HCT116 (cell line): ENCODE data around the gene WDR20. TPM values are rescaled to one million over a fixed set of nuclear protein-coding genes. Genes with fewer than 3 reads are reported as not detected.

Source experiments
- ATAC-seq: fragments of 200-7000 bp; cut with Tn5 transposase; 2 replicates; pipeline ENCODE4 v1.9.1; 2020; ENCODE audit warnings: mild to moderate bottlenecking, moderate library complexity
- BruUV-seq: library from RNA; stranded (reverse); fragments of 400-500 nt; replicated peaks from 2 replicates; lab custom pipeline; 2021; lab: Mats Ljungman, UMichigan
- CTCF ChIA-PET: fragments of 300-600 bp; sonication (Branson Sonifier 250); formaldehyde crosslinking; loops from one replicate; lab custom pipeline; 2021; ENCODE audit warnings: antibody characterized with exemption; lab: Charles Lee
- POLR2A ChIA-PET: fragments of 300-600, 350-600 bp; sonication (Branson Sonifier 250); formaldehyde crosslinking; loops from one replicate; lab custom pipeline; 2021; ENCODE audit warnings: antibody characterized with exemption; lab: Charles Lee
- RAD21 ChIA-PET, 2 experiments: fragments of 300-600 bp; sonication (Branson Sonifier 250); formaldehyde crosslinking; loops; one replicate each; lab custom pipeline; 2023; ENCODE audit warnings: low total read pairs in 2 of 2; ENCODE audit not compliant: uncharacterized antibody in 2 of 2, unreplicated experiment in 2 of 2, low non-redundant PET in 1 of 2; lab: Charles Lee
- DNase-seq: peaks from one replicate; pipeline ENCODE4 v3.0.0-alpha.2; 2010; ENCODE audit warnings: low read depth, low spot score
- H2AFZ ChIP-seq: fragments of 200-600 bp; shearing (Covaris generic), sonication (generic); 2 replicates; pipeline ENCODE4 v1.6.1; 2017; ENCODE audit warnings: low read depth, mixed run types, mixed read lengths, antibody characterized with exemption, low read length; ENCODE audit not compliant: poor library complexity, severe bottlenecking
- H3K27ac ChIP-seq: 2 replicates; pipeline ENCODE4 v1.5.1; 2012; ENCODE audit warnings: low read depth, low read length
- H3K27me3 ChIP-seq: fragments of 200-600 bp; sonication (generic); 2 replicates; pipeline ENCODE4 v1.6.1; 2016; ENCODE audit warnings: mixed run types, low read length, mixed read lengths; ENCODE audit not compliant: insufficient read depth
- H3K36me3 ChIP-seq, 2 experiments: fragments of 200-500 bp in 1 of 2; fragments of 200-600 bp in 1 of 2; sonication (Bioruptor generic) in 1 of 2; sonication (generic) in 1 of 2; 2 replicates each; pipeline versions ENCODE4 v1.5.1 to v1.6.1; 2014 to 2016; ENCODE audit warnings: low read length in 2 of 2, inconsistent platforms in 1 of 2, mixed read lengths in 1 of 2, mixed run types in 1 of 2; ENCODE audit not compliant: insufficient read depth in 2 of 2, control insufficient read depth in 1 of 2
- H3K4me1 ChIP-seq, 2 experiments: fragments of 200-600 bp in 1 of 2; sonication (generic) in 1 of 2; 2 replicates each; pipeline versions ENCODE4 v1.5.1 to v1.6.1; 2012 to 2017; ENCODE audit warnings: low read length in 2 of 2, inconsistent platforms in 1 of 2, mild to moderate bottlenecking in 1 of 2, mixed read lengths in 1 of 2, mixed run types in 1 of 2, moderate library complexity in 1 of 2; ENCODE audit not compliant: insufficient read depth in 2 of 2, control insufficient read depth in 1 of 2
- H3K4me2 ChIP-seq: fragments of 200-600 bp; sonication (generic); 2 replicates; pipeline ENCODE4 v1.6.1; 2017; ENCODE audit warnings: mixed run types, low read length, mixed read lengths
- H3K4me3 ChIP-seq, 2 experiments: fragments of 200-600 bp in 1 of 2; sonication (generic) in 1 of 2; replicated peaks in 1 of 2; 2 replicates each; pipeline ENCODE4 v1.5.1; 2011 to 2016; ENCODE audit warnings: low read length in 2 of 2, control low read depth in 1 of 2, low read depth in 1 of 2, mild to moderate bottlenecking in 1 of 2, mixed read lengths in 1 of 2, mixed run types in 1 of 2
- H3K79me2 ChIP-seq: fragments of 200-600 bp; sonication (generic); 2 replicates; pipeline ENCODE4 v1.6.1; 2017; ENCODE audit warnings: mild to moderate bottlenecking, mixed run types, low read length, moderate library complexity, mixed read lengths; ENCODE audit not compliant: insufficient read depth
- H3K9ac ChIP-seq: fragments of 200-600 bp; sonication (generic); 2 replicates; pipeline ENCODE4 v1.6.1; 2016; ENCODE audit warnings: low read length, mixed read lengths
- H3K9me2 ChIP-seq: fragments of 200-600 bp; sonication (generic), shearing (Covaris generic); 2 replicates; pipeline ENCODE4 v1.6.1; 2017; ENCODE audit warnings: mixed run types, mild to moderate bottlenecking, moderate library complexity; ENCODE audit not compliant: insufficient read depth
- H3K9me3 ChIP-seq, 2 experiments: fragments of 200-500 bp in 1 of 2; fragments of 200-600 bp in 1 of 2; sonication (Bioruptor generic) in 1 of 2; sonication (generic) in 1 of 2; 2 replicates each; pipeline ENCODE4 v1.6.1; 2014 to 2017; ENCODE audit warnings: low read length in 2 of 2, mixed read lengths in 2 of 2, inconsistent platforms in 1 of 2, low read depth in 1 of 2, mild to moderate bottlenecking in 1 of 2, mixed run types in 1 of 2, moderate library complexity in 1 of 2; ENCODE audit not compliant: control insufficient read depth in 1 of 2, insufficient read depth in 1 of 2
- H4K20me1 ChIP-seq: fragments of 200-600 bp; sonication (generic), shearing (Covaris generic); 2 replicates; pipeline ENCODE4 v1.6.1; 2017; ENCODE audit warnings: mixed run types, mild to moderate bottlenecking, moderate library complexity; ENCODE audit not compliant: insufficient read depth
- CBX3 ChIP-seq: IDR thresholded peaks from 2 replicates; pipeline ENCODE4 v1.6.1; 2012; ENCODE audit warnings: low read depth
- CEBPB ChIP-seq: IDR thresholded peaks from 2 replicates; pipeline ENCODE4 v1.6.1; 2012; ENCODE audit warnings: low read depth
- ELF1 ChIP-seq: IDR thresholded peaks from 2 replicates; pipeline ENCODE4 v1.6.1; 2012; ENCODE audit warnings: low read depth, borderline replicate concordance
- EZH2 ChIP-seq: fragments of 200-600 bp; sonication (generic); IDR thresholded peaks from 2 replicates; pipeline ENCODE4 v1.6.1; 2017; ENCODE audit warnings: antibody characterized with exemption, mixed run types
- EZH2phosphoT487 ChIP-seq: fragments of 200-600 bp; IDR thresholded peaks from 2 replicates; pipeline ENCODE4 v1.6.1; 2018; ENCODE audit warnings: antibody characterized with exemption, borderline replicate concordance
- POLR2A ChIP-seq: IDR thresholded peaks from 2 replicates; pipeline ENCODE4 v1.7.0; 2011; ENCODE audit warnings: borderline replicate concordance; ENCODE audit not compliant: insufficient read depth, insufficient read length; ENCODE audit errors: extremely low read depth
- POLR2AphosphoS5 ChIP-seq: IDR thresholded peaks from 2 replicates; pipeline ENCODE4 v1.6.1; 2011; ENCODE audit warnings: mild to moderate bottlenecking, low read depth, low read length, moderate library complexity
- RAD21 ChIP-seq: IDR thresholded peaks from 2 replicates; pipeline ENCODE4 v1.6.1; 2012; ENCODE audit warnings: low read depth, mild to moderate bottlenecking
- SP1 ChIP-seq: IDR thresholded peaks from 2 replicates; pipeline ENCODE4 v1.6.1; 2012; ENCODE audit warnings: low read depth
- SRF ChIP-seq: IDR thresholded peaks from 2 replicates; pipeline ENCODE4 v1.6.1; 2012; ENCODE audit warnings: low read depth
- TCF7L2 ChIP-seq: IDR thresholded peaks from 2 replicates; pipeline ENCODE4 v1.7.0; 2011; ENCODE audit warnings: borderline replicate concordance, inconsistent platforms; ENCODE audit not compliant: insufficient read depth, insufficient read length; ENCODE audit errors: extremely low read depth
- ZNF274 ChIP-seq: fragments of 200-500 bp; sonication (Bioruptor generic); IDR thresholded peaks from 2 replicates; pipeline ENCODE4 v1.6.1; 2014; ENCODE audit warnings: mild to moderate bottlenecking, low read depth, low read length, inconsistent platforms
- intact Hi-C: fragments of 100-400 bp; cut with micrococcal nuclease; formaldehyde crosslinking; loops from 2 replicates; pipeline ENCODE4 v1.10.0; 2022
- total RNA-seq: library from RNA; stranded (reverse); gene quantifications from one replicate; pipeline ENCODE4 v1.2.1, GENCODE V29; 2021; ENCODE audit not compliant: unreplicated experiment
- TF ChIP-seq, protein P1 (sequence below): IDR thresholded peaks from 2 replicates; pipeline ENCODE4 v1.6.1; 2012
- TF ChIP-seq, protein P2 (sequence below): IDR thresholded peaks from 2 replicates; pipeline ENCODE4 v1.6.1; 2012; ENCODE audit warnings: low read depth
- TF ChIP-seq, protein P3 (sequence below): IDR thresholded peaks from 2 replicates; pipeline ENCODE4 v1.6.1; 2011; ENCODE audit warnings: mild to moderate bottlenecking, low read length, moderate library complexity; ENCODE audit not compliant: insufficient replicate concordance; ENCODE audit errors: extremely low read depth

WDR20 gene
- total RNA-seq, 1 experiment from 2014 or later, result 21.1 TPM

DNA sequence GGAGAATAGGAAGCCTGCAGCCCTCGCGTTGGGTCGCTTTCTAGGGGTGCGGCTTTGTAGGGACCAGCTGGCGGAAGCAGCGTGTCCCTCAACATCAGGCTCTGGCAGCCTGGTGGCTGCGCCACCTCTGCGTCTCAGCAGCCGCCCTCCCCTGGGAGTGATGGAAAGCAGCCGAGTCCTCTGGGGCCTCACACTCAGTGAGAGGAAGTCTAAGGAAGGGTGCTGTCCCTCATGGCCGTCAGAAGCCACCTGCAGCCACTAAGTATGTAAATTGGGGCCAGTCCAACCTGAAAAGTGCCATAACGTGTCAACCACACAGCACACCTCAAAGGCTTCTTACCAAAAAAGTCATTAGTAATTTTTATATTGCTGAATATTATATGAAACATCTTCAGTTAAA lies 80.3 kb downstream of the WDR20 start:
- Histone ChIP-seq H3K36me3 (0 out of 4 replicates have a peak, but pooled peaks cover 0 to 1% of the 10 kb centered on the region in 2 experiments), H3K9ac (no peak overlapping the region), H3K27me3 (no peaks in the 10 kb centered on the region), H3K27ac (no peak overlapping the region), H4K20me1 (no peaks in the 10 kb centered on the region), H2AFZ (no peak overlapping the region), H3K4me3 (no peak overlapping the region), H3K9me3 (no peaks in the 10 kb centered on the region), H3K4me2 (no peak overlapping the region), H3K4me1 (peaks cover 0 to 3% of the 10 kb centered on the region in 2 experiments; a peak in 1 of 4 replicates), H3K79me2 (peaks cover 13% of the 10 kb centered on the region), H3K9me2 (no peaks in the 10 kb centered on the region)
- ChIA-PET POLR2A (no interaction called here), RAD21 (no interaction called here), CTCF (no interaction called here)
- no peak for ATAC-seq
- DNase-seq, result no peak
- TF ChIP-seq, protein P1, sequence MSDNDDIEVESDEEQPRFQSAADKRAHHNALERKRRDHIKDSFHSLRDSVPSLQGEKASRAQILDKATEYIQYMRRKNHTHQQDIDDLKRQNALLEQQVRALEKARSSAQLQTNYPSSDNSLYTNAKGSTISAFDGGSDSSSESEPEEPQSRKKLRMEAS, result no peak
- no peak for TF ChIP-seq RAD21
- no peak for TF ChIP-seq CEBPB
- TF ChIP-seq TCF7L2, result no peak
- BruUV-seq, result no TSS peak
- intact Hi-C loops, result no loop called here

DNA sequence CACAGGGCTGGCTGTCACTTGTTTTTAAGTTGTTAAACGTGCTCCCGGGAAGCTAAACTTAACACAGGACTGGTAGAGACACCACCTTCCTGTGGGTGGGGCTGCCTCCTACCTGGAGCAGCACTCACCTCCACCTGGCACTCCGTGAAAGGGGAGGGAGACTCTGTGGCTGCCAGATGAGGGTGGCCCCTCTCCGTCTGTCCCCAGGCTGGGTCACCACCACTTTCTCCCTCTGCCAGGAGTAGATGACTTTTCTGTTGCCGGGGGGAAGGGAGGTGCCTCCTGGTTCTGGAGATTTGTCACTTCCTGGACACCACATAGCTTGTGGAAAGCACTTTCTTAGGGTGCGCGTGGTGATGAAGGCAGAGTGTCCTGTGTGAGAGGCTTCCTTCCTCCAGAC lies 81.3 kb downstream of the WDR20 start:
- H3K4me2 ChIP-seq, result no peak overlapping the region
- POLR2A ChIA-PET, result no interaction called here
- BruUV-seq, result no TSS peak
- no peak overlapping the region for H3K4me3 ChIP-seq
- CTCF ChIA-PET, result no interaction called here
- no peaks in the 10 kb centered on the region for H4K20me1 ChIP-seq
- ATAC-seq (peak; percentile 39; the same call in 1 of the 2 replicates), DNase-seq (no peak)
- H3K79me2 ChIP-seq, result peaks cover 5% of the 10 kb centered on the region; the same call in 1 of the 2 replicates
- peaks cover 0 to 3% of the 10 kb centered on the region in 2 experiments; a peak in 1 of 4 replicates for H3K4me1 ChIP-seq
- RAD21 ChIA-PET, result no interaction called here
- no peaks in the 10 kb centered on the region for H3K36me3 ChIP-seq
- no peaks in the 10 kb centered on the region for H3K9me2 ChIP-seq
- intact Hi-C loops, result no loop called here
- no peaks in the 10 kb centered on the region for H3K27me3 ChIP-seq
- no peaks in the 10 kb centered on the region for H3K9me3 ChIP-seq
- H3K27ac ChIP-seq, result no peak overlapping the region
- H2AFZ ChIP-seq, result no peak overlapping the region
- H3K9ac ChIP-seq, result no peak overlapping the region
- no peak for TF ChIP-seq SP1
- TF ChIP-seq, protein P2, sequence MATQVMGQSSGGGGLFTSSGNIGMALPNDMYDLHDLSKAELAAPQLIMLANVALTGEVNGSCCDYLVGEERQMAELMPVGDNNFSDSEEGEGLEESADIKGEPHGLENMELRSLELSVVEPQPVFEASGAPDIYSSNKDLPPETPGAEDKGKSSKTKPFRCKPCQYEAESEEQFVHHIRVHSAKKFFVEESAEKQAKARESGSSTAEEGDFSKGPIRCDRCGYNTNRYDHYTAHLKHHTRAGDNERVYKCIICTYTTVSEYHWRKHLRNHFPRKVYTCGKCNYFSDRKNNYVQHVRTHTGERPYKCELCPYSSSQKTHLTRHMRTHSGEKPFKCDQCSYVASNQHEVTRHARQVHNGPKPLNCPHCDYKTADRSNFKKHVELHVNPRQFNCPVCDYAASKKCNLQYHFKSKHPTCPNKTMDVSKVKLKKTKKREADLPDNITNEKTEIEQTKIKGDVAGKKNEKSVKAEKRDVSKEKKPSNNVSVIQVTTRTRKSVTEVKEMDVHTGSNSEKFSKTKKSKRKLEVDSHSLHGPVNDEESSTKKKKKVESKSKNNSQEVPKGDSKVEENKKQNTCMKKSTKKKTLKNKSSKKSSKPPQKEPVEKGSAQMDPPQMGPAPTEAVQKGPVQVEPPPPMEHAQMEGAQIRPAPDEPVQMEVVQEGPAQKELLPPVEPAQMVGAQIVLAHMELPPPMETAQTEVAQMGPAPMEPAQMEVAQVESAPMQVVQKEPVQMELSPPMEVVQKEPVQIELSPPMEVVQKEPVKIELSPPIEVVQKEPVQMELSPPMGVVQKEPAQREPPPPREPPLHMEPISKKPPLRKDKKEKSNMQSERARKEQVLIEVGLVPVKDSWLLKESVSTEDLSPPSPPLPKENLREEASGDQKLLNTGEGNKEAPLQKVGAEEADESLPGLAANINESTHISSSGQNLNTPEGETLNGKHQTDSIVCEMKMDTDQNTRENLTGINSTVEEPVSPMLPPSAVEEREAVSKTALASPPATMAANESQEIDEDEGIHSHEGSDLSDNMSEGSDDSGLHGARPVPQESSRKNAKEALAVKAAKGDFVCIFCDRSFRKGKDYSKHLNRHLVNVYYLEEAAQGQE, result no peak
- TF ChIP-seq ELF1, result no peak
- TF ChIP-seq POLR2AphosphoS5, result no peak
- TF ChIP-seq ZNF274, result no peak
- TF ChIP-seq SRF, result no peak
- TF ChIP-seq, protein P1, result no peak
- TF ChIP-seq EZH2, result no peak
- TF ChIP-seq POLR2A, result no peak
- TF ChIP-seq CBX3, result no peak
- no peak for TF ChIP-seq RAD21
- TF ChIP-seq EZH2phosphoT487, result no peak
- TF ChIP-seq, protein P3, sequence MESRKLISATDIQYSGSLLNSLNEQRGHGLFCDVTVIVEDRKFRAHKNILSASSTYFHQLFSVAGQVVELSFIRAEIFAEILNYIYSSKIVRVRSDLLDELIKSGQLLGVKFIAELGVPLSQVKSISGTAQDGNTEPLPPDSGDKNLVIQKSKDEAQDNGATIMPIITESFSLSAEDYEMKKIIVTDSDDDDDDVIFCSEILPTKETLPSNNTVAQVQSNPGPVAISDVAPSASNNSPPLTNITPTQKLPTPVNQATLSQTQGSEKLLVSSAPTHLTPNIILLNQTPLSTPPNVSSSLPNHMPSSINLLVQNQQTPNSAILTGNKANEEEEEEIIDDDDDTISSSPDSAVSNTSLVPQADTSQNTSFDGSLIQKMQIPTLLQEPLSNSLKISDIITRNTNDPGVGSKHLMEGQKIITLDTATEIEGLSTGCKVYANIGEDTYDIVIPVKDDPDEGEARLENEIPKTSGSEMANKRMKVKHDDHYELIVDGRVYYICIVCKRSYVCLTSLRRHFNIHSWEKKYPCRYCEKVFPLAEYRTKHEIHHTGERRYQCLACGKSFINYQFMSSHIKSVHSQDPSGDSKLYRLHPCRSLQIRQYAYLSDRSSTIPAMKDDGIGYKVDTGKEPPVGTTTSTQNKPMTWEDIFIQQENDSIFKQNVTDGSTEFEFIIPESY, result no peak
- TF ChIP-seq CEBPB, result no peak
